NCI-H2196 (cell line): ENCODE measurements around the gene DPP6.

Source experiments
- DNase-seq: peaks from one replicate; lab custom pipeline; 2025; ENCODE audit not compliant: unreplicated experiment; lab: John Stamatoyannopoulos, UW

Gene DPP6

DNA sequence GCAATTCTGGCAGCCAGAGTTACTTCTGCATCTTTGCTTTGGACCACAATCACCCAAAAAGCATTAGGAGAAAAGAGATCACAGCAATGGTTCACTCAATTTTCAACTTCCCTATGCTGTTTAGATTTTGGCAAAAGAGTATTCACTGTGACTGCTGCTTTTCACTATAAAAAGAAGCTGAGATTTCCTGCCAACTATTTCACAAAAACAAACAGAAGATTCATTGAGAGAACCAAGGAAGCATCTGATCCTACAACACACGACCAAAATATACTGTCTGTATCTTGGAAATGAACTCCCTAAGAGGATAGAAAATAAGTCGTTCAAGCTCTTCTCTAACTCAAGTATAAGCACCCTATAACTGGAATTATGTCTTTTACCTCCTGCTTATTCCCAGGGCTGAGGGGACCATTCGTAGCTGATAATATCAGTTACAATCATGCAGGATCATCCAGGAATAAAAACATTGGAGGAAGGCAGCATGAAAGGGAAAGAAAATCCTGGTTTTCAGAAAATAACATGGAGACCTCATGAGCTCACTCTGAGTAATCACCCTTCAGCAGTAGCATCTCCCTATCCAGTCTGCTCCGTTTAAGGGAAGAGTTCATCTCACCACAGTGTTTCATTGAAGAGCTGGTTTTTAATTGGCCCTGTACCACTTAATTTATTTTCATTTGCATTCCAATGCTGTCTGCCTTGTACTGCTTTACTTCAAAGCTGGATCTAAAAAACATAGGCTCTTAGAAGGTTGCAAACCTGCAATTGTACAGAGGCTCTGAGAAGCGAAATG is 694.6 kb downstream of the DPP6 start:
- DNase-seq, result no peak

DNA sequence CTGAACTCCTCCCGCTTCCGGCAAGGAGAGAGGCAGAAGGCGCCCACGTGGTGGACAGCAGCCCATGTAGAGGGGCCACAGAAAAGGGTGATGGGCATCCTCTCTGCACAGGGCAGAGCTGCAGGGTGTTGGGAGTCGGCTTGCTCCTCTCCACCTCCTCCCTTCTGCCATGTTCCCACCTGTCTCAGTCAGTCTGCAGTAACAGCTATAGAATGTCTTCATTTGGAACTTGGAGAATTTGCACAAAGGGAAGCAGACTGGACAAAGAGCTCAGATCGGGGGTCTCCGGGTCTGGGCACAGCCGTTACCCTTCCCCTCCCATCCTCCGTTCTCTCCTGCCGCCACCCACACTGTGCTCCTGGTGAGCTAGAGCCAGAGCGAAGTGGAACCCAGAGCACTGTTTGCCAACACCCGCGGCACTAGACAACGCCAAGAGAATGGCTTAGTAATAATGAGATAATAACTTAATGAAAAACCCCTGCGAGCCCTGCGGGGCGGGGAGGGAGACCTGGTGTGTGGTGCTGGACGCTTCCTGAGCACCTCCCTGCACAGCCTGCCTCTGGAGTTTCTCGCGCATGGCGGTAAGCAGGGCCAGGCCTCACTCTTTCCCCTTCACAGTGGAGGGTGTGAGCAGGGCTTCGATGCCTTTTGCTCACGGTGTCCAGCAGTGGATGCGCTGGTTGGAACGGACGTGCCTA is 696.0 kb downstream of the DPP6 start:
- no peak for DNase-seq

DNA sequence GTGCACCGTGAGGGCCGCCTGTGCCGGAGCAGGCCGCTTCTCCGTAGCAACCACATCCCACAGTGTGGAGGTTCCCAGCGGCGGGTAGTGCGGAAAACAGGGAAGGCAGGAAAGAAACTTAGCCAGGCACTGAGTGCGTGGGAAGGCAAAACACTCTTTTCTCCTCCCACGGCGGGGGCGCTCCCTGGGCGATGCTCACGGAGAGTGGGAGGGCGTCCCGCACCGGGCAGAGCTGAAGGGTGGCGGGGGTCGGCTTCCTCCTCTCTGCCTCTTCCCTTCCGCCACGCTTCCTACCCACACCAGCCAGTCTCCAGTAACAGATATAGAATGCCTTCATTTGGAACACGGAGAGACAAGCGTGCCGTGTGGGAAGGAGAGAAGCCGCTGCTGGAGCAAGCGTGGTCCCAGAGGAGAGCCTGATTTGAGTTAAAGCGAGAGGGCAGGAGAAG is 698.2 kb downstream of the DPP6 start:
- no peak for DNase-seq

DNA sequence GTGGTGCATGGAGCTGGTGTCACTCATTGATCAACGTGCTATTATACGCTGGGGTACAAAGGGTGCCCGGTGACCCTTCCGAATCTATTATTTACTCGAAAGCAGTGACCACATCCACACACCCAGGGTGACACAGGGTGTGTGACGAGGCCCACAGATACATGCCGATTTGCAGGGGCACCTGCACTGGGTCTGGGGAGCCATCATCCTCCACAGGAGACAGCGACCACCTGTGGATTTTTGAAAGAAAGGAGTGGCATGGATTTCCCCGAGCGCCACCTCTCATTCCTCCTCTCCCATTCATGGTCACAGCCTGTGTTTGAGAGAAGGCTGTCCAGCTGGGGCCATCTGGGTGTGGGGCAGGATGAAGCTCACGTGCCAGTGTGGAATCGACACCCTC is 701.0 kb downstream of the DPP6 start:
- DNase-seq, result no peak

DNA sequence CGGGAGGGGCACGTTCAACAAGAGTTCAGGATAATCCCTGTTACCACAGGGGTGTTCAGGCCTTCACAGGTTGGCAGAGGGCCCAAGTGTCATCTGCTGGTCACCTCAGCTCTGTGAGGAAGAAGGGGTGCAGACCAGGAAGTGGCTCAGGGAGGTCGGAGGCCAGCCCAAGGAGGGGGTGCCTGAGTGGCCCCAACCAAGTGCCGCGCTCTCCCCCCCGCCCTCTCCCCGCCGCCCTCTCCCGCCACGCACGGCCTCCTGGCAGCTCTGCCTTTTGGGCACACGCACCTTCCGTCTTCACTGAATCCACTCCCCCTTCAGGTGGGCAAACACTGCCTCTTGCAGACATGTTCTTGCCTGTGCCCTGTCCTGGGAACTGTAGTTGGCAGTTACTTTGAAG is 705.6 kb downstream of the DPP6 start:
- DNase-seq, result no peak

DNA sequence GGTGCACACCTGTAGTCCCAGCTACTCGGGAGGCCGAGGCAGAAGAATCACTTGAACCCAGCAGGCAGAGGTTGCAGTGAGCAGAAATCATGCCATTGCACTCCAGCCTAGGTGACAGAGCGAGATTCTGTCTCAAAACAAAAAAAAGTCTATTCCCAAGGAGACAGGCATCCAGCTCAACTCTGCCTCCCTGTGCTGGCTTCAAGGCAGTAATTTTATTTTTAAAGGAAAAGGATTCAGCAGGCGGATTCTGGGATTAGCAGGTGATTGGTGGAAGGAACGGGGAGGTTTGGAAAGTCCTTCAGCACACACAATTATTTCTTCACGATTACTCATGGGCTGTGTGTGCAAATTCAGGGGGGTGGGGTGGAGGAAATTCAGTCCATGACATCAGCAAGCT is 707.8 kb downstream of the DPP6 start:
- no peak for DNase-seq

DNA sequence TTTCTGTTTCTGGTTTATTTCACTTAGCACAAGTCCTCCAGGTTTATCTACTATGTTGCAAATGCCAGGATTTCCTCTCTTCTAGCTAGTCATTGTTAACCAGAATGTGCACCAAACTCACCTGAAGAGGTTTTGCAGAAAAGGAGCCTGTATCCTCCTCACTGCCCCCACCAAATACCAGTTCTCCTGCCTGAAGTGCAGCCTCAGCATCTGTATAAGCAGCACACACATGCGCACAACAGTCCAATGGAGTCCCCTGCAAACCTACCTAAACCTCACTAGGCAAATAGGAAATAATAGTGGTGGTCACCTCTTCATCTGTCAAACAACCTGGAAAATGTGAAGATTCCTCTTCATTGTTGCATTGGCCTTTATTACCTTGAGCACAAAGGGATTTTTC is 712.9 kb downstream of the DPP6 start:
- DNase-seq, result no peak

DNA sequence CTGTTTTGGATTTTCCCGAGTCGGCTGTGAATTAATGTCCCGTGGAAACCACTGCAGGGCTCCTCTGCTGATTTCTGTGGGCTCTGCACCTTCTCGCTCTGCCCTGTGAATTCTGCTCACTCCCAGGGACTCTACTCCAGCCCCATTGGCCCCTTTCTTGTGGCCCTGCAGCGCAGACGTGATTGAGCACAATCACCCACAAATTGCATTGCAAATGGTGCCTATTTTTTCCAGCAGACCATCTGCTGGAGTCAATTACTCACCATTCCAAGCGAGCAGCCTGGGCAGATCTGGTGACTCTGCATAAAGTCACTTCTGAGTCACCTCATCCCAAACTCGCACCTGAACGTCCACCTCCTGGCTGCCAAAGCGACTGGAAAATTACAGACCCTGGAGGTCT is 714.9 kb downstream of the DPP6 start:
- DNase-seq, result no peak

DNA sequence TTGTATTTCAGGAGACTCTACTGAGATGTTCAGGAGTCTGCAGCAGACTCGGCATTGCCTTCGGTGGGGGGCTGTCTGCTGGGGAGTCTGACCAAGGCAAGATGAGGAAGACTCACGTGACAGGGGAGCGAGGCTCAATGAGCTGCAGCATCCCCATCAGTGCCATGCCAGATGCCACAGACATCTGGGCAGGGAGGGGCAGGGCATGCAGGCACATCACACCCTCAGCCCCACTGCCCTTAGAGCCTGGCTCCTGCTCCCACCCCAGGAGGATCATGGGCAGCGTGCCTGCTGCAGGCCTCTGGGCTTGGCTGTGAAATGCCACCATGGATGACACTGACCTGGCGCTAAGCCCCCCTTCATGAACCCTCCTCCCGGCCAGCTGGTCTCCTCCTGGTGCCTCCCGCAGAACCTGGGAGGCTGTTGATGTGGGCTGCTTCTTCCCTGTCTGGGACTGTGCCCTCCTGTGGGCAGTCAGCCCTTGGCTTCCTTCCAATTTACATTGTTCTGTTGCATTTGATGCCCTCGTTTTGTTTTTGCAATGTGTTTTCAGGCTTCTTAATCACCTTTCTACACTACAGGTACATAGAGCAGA is 715.7 kb downstream of the DPP6 start:
- no peak for DNase-seq

DNA sequence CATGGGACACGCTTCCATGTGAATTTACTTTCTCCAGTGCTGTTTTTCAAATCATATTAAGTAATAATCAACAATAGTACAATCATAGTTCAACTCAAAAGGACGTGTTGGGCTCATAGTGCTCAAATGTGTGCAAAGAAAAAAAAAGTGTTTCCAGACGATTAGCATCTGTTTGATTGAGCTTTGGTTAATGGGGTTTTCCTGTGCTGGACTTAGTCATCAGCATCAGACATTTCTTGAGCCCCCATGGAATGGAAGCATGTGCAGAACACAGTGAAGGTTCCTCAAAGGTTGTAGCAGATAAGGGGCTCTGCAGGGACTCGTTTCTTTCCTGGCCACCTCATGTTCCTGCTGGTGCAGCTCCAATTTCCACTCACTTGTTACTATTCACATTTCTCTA is 716.8 kb downstream of the DPP6 start:
- no peak for DNase-seq

DNA sequence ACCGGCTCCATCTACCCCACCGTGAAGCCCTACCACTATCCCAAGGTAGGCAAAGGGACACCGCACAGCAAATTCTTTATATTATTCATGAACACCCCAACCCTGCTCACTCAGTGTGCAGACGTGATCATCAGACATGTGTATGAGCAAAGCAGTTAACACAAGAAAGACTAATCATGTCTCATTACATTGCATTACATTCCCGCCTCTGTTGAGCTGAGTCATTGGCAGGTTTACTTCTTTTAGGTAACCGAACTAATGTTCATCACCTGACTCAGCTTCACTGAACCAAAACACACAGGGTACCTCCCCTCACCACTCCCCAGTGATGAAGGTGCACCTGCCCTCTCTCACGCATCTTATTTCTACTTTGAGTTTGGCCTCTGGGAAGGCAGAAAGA is 717.3 kb downstream of the DPP6 start:
- DNase-seq, result no peak

DNA sequence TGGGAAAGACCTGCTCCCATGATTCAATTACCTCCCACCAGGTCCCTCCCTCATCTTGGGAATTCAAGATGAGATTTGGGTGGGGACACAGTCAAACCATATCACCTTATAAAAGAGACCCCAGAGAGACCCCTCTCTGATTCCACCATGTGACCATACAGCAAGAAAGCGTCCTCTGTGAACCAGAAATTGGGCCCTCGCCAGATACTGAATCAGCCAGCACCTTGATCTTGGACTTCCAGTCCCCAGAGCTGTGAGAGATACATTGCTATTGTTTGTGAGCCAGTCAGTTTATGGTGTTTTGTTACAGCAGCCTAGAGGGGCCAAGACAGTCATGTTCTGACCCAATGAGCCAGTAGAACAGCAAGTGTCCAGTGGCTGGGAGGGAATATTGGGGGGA is 718.2 kb downstream of the DPP6 start:
- DNase-seq, result no peak

DNA sequence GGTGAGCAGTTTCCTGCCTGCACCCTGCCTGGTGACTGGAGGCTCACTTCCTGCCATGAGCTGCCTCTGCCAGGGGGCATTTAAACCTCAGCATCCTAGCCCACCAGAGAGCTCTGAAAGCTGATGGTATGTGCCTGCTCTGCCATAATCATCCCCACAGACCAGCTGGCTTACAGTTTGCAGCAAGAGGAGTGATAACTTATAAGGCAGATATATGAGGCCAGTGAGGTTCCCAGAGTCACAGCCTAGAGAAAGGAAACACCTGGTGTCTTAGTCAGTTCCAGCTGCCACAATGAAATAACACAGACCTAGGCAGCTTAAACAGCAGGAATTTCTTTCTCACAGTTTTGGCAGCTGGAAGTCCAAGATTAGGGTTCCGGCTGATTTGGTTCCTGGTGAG is 718.8 kb downstream of the DPP6 start:
- DNase-seq, result no peak

DNA sequence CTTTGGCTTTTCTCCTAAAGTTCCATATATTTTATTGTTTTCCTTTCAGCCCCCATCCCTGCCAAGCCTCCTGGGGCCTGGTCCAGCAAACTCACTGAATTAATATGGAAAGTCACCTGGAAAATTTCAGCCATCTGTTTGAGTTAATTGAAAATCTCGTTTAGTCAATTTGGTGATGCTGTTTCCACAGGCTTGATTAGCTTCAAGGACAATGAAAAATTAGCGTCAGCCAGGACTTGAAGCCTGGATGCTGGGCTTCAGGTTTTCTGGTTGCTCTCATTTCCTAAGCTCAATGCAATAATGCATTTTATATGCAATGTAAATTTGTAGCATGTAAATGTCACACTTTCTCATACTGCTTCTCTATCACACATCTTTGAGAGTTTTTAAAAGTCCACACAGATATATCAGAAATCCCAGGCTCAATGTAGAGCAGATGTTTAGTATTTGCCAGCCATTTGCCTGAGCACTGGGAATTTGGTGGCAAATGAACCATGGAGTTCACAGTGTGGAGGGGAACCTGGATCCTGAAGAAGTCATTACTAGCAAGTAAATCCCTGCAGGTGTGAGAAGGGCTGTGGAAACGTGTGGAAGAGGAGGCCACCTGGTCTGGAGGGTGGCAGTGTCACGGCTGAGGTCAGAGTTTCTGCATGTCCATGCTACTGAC is 722.2 kb downstream of the DPP6 start:
- DNase-seq, result no peak

DNA sequence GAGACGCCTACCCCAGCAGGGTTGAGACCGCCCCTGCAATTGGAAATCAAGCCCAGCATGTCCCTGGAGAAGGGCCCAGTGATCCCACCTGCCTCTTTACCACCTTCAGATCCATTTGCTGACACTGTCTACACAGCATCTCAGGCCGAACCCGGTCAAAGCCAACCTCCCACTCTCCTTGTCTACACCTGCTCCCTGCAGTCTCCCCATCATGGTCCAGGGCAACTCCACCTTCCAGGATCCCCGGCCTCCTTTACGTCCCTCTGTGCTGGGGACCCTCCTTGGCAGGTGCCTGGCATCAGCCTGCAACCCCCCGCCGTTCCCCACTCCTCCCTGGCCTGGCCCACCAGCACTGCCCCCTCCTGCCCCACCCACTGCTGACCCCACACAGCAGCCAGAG is 723.5 kb downstream of the DPP6 start:
- DNase-seq, result no peak

DNA sequence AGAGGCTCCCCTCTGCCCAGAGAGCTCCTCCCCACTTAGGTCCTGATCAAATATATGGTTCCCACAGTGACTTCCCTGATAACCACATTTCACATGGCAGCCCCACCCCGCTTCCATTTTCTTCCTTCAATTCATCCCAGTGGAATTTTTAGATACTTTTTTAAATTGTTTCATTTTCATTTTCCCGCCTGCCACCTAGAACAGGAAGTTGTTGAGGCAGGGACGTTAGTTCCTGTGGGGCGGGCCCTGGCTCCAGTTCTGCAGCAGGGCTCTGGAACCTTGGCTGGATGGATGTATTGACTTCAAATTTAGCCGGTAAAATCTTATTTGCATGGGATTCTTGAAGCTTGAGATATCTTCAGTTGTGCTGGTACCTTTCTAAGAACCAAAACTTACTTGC is 724.2 kb downstream of the DPP6 start:
- no peak for DNase-seq

DNA sequence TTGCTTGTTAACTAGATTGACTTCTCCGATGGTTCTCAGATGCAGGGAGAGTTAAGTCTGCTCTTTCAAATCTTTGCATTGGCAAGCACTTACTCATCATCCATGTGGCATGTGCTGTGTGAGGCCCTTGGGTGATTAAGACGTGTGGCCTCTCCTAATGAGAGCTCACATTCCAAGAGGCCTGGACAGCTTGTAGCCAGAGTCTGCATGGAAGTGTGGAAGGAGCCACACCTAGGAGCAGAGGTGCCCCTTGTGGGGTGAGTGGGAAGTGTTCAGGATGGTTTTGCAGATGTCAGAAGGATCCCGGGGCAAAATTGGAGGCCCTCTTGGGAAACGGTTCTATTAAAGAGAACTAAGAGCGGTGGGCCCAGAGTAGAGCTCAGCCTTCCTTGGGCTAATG is 724.8 kb downstream of the DPP6 start:
- DNase-seq, result no peak

DNA sequence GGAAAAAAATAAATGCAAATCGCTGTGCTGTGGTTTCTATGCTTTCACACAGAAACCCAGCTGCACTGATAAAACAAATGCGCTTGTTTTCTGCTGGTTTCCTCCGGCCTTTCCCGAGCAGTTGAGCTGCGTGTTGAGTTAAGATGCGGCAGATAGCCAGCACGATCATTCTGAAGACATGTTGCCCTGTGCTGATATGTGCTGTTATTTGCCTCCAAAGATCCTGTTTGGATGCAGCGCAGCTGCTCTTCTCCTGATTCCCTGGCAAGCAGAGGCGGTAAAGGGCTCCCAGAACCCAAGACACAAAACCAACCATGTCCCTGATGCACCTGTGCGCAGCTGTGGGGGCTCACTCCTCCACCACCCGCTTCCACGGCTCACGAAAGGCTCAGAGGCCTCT is 725.3 kb downstream of the DPP6 start:
- no peak for DNase-seq

DNA sequence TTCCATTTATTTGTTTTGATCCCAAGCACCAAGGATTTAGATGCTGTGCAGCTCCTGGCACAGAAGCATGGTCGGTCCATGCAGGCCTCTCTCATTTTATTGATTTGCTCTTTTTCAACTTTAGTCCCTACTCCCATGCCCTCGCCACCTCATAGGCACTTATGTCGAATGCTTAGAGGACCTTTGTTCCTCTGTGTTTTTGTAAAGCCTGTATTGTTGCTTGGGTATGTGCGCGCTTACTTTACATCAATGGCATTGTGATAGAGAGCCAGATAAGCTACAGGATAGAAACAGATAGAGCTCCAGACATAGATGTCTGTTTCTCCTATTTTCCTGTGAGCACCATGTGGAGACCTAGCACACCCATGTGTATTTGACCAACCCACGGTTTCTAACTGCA is 725.7 kb downstream of the DPP6 start:
- no peak for DNase-seq

DNA sequence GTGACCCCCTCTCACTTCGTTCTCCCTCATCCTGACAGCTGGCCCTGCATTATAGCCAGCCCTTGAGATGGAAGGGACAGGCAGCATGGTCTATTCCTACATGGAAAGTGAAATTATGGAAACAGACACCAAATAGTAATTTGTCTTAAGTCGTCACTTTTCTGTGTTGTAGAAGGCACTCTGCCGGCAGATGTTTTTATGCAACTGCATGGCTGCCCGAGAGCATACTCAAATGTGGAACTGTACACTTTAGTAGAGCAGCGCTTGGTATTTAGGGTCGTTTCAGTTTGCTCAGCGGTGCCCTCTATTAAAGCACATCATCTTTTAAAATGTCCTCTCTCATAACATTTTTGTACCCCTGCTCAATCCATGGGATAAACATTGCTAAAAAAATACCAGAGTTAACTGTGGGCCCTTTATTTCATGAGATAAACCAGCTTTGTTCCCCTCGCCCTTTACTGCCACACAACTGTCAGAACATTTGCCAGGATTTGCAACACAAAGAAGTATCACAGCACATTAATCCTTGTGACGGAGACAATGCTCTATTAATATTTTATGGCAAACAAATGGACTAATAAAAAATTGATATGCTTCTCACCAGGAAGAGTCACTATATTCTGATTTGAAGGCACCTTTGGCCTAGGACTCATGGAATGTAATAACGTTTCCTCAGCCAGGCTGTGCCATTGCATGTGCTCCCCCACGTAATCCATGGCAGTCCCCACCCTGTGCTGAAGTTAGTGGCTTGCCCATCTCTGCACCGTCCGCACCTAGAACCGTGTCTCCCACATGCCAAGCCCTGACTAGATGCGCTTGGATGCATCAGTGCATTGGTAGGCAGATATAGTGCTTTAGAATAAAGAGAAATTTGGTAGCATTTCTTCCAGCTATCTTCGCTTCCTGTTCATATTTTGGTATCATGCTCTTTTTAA is 729.4 kb downstream of the DPP6 start:
- DNase-seq, result no peak
